Ovary (tissue), 3 donors: ENCODE measurements around the gene RASA2.

Experiments used
- EP300 ChIP-seq: sonication (generic); formaldehyde crosslinking; IDR thresholded peaks from one replicate; pipeline ENCODE4 v1.6.1; 2017; ENCODE audit warnings: antibody characterized with exemption
- POLR2A ChIP-seq: fragments of 450-650 bp; IDR thresholded peaks from one replicate; pipeline ENCODE4 v1.6.1; 2017; ENCODE audit warnings: antibody characterized with exemption, mild to moderate bottlenecking, moderate library complexity
- TF ChIP-seq, protein P1 (sequence below), 3 donors: fragments of 450-650 bp in 2 of 3; fragments of 200-600 bp in 1 of 3; IDR thresholded peaks; one replicate each; pipeline versions ENCODE4 v1.5.1 to v1.8.0; 2016 to 2022; ENCODE audit warnings: antibody characterized with exemption in 3 of 3, mild to moderate bottlenecking in 1 of 3
- donor health status: DM: no; HTN: no; CAD: no.

GRCh38 chr3:141446737-141447136 lies 40.1 kb upstream of the RASA2 start:
- TF ChIP-seq, protein P1, sequence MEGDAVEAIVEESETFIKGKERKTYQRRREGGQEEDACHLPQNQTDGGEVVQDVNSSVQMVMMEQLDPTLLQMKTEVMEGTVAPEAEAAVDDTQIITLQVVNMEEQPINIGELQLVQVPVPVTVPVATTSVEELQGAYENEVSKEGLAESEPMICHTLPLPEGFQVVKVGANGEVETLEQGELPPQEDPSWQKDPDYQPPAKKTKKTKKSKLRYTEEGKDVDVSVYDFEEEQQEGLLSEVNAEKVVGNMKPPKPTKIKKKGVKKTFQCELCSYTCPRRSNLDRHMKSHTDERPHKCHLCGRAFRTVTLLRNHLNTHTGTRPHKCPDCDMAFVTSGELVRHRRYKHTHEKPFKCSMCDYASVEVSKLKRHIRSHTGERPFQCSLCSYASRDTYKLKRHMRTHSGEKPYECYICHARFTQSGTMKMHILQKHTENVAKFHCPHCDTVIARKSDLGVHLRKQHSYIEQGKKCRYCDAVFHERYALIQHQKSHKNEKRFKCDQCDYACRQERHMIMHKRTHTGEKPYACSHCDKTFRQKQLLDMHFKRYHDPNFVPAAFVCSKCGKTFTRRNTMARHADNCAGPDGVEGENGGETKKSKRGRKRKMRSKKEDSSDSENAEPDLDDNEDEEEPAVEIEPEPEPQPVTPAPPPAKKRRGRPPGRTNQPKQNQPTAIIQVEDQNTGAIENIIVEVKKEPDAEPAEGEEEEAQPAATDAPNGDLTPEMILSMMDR (IDR thresholded peaks at IDR 0.05) = no peak
- TF ChIP-seq POLR2A = no peak
- no peak for TF ChIP-seq EP300
